Measurements from ENCODE around the gene SLC9C1. TPM values are rescaled to one million over a fixed set of nuclear protein-coding genes. Genes with fewer than 3 reads are reported as not detected.

The SLC9C1 gene
- polyA plus RNA-seq, 1 donor (not counting 4 experiments of a cell fraction or from before 2014, with no cell fraction given) = not detected

GRCh38 chr3:112167758-112168157, 126.3 kb downstream of the SLC9C1 start:
- Histone ChIP-seq H3K4me2 (ENCODE audit: control insufficient read depth, extremely low read depth, insufficient read depth, low read depth, low read length) (no peak overlapping the region), H3K27ac (ENCODE audit: control insufficient read depth, insufficient read depth, low read length) (no peak overlapping the region), H3K36me3 (ENCODE audit: control insufficient read depth in 2 of 2, extremely low read depth in 1 of 2, insufficient read depth in 2 of 2, low read length in 2 of 2) (no peaks in the 10 kb centered on the region), H3K4me3 (ENCODE audit: control insufficient read depth in 2 of 3, extremely low read depth in 1 of 3, insufficient read depth in 2 of 3, low read depth in 1 of 3, low read length in 3 of 3) (no peak overlapping the region), H4K20me1 (ENCODE audit: control insufficient read depth, extremely low read depth, insufficient read depth, low read length) (no peaks in the 10 kb centered on the region), H3K9me1 (ENCODE audit: control insufficient read depth, extremely low read depth, insufficient read depth, low read length) (no peaks in the 10 kb centered on the region), H3K9me3 (ENCODE audit: control insufficient read depth, low read depth, low read length) (no peaks in the 10 kb centered on the region), H2AFZ (ENCODE audit: control insufficient read depth, low read length) (no peak overlapping the region), H3K9ac (ENCODE audit: control insufficient read depth, extremely low read depth, insufficient read depth, low read length) (no peak overlapping the region), H3K27me3 (ENCODE audit: control insufficient read depth, extremely low read depth, insufficient read depth, low read length) (no peaks in the 10 kb centered on the region), H3K4me1 (ENCODE audit: control insufficient read depth, extremely low read depth, insufficient read depth, low read length) (no peaks in the 10 kb centered on the region), H3K79me2 (ENCODE audit: control insufficient read depth, insufficient read depth, low read length) (no peaks in the 10 kb centered on the region)
- FAIRE-seq (no peak), DNase-seq (ENCODE audit: low read depth, low spot score) (no peak)
- dilution Hi-C loops (cut with MboI; ENCODE audit: extremely low pct_ligation_motif_present, low sequenced_read_pairs) = no loop called here
- no peak for TF ChIP-seq EZH2 (IDR thresholded peaks at IDR 0.05; ENCODE audit: low read length)
- no peak for TF ChIP-seq CTCF (optimal IDR thresholded peaks at IDR 0.05 in 1 of 3, IDR thresholded peaks at IDR 0.05 in 1 of 3, conservative IDR thresholded peaks at IDR 0.05 in 1 of 3; ENCODE audit: extremely low read depth in 1 of 3, insufficient read depth in 2 of 3, low read length in 3 of 3)

- peaks cover 9% of the 10 kb centered on the region for H3K9me3 ChIP-seq (ENCODE audit: control insufficient read depth, low read depth, low read length)
- FAIRE-seq (peak; percentile 99), DNase-seq (ENCODE audit: low read depth, low spot score) (peak; percentile 76)
- peaks cover 21% of the 10 kb centered on the region for H3K4me1 ChIP-seq (ENCODE audit: control insufficient read depth, extremely low read depth, insufficient read depth, low read length)
- H4K20me1 ChIP-seq (ENCODE audit: control insufficient read depth, extremely low read depth, insufficient read depth, low read length) = no peaks in the 10 kb centered on the region
- peak overlapping the region; percentile 77 for H3K27ac ChIP-seq (ENCODE audit: control insufficient read depth, insufficient read depth, low read length)
- H3K36me3 ChIP-seq (ENCODE audit: control insufficient read depth in 2 of 2, extremely low read depth in 1 of 2, insufficient read depth in 2 of 2, low read length in 2 of 2) = no peaks in the 10 kb centered on the region
- peak overlapping the region; percentile 46 for H3K4me2 ChIP-seq (ENCODE audit: control insufficient read depth, extremely low read depth, insufficient read depth, low read depth, low read length)
- H3K9me1 ChIP-seq (ENCODE audit: control insufficient read depth, extremely low read depth, insufficient read depth, low read length) = no peaks in the 10 kb centered on the region
- TF ChIP-seq EZH2 (IDR thresholded peaks at IDR 0.05; ENCODE audit: low read length) (no peak), CTCF (optimal IDR thresholded peaks at IDR 0.05 in 1 of 3, IDR thresholded peaks at IDR 0.05 in 1 of 3, conservative IDR thresholded peaks at IDR 0.05 in 1 of 3; ENCODE audit: extremely low read depth in 1 of 3, insufficient read depth in 2 of 3, low read length in 3 of 3) (no peak)
- no peaks in the 10 kb centered on the region for H3K79me2 ChIP-seq (ENCODE audit: control insufficient read depth, insufficient read depth, low read length)
- dilution Hi-C loops (cut with MboI; ENCODE audit: extremely low pct_ligation_motif_present, low sequenced_read_pairs) = no loop called here
- H3K4me3 ChIP-seq (ENCODE audit: control insufficient read depth in 2 of 3, extremely low read depth in 1 of 3, insufficient read depth in 2 of 3, low read depth in 1 of 3, low read length in 3 of 3) = no peak overlapping the region
- H3K9ac ChIP-seq (ENCODE audit: control insufficient read depth, extremely low read depth, insufficient read depth, low read length) = peak overlapping the region; percentile 35
- peak overlapping the region; percentile 3 for H2AFZ ChIP-seq (ENCODE audit: control insufficient read depth, low read length)
- no peaks in the 10 kb centered on the region for H3K27me3 ChIP-seq (ENCODE audit: control insufficient read depth, extremely low read depth, insufficient read depth, low read length)
Observed at GRCh38 chr3:112149136-112149535, 144.9 kb downstream of the SLC9C1 start.

Data from keratinocyte (primary cell).